ENCODE results near the gene CLIP4. TPM values are rescaled to one million over a fixed set of nuclear protein-coding genes. Genes with fewer than 3 reads are reported as not detected.

CLIP4 gene
- total RNA-seq, 2 experiments from 2014 or later, result not detected

GRCh38 chr2:29202819-29203495 is 87.7 kb downstream of the CLIP4 start:
- Histone ChIP-seq H2AFZ (ENCODE audit: low read length) (no peak overlapping the region), H3K4me1 (ENCODE audit: insufficient read depth, low read length, poor library complexity, severe bottlenecking) (no peaks in the 10 kb centered on the region), H3K9me3 (ENCODE audit: low read length) (no peaks in the 10 kb centered on the region), H4K20me1 (ENCODE audit: insufficient read depth, low read length) (no peaks in the 10 kb centered on the region), H3K4me3 (ENCODE audit: low read depth, low read length, poor library complexity, severe bottlenecking) (no peak overlapping the region), H3K4me2 (ENCODE audit: low read length) (no peak overlapping the region), H3K36me3 (ENCODE audit: insufficient read depth, low read length) (no peaks in the 10 kb centered on the region), H3K27ac (ENCODE audit: low read depth, low read length, poor library complexity, severe bottlenecking) (no peak overlapping the region), H3K9me2 (ENCODE audit: insufficient read depth, low read length) (no peaks in the 10 kb centered on the region), H3K79me2 (ENCODE audit: insufficient read depth, low read depth, low read length) (no peaks in the 10 kb centered on the region)
- CTCF ChIA-PET (ENCODE audit: unreplicated experiment), result no interaction called here
- DNase-seq (ENCODE audit: low spot score), result no peak
- POLR2A ChIA-PET, result no interaction called here
- TF ChIP-seq CTCF (conservative IDR thresholded peaks at IDR 0.05; ENCODE audit: low read length) (no peak), EZH2phosphoT487 (IDR thresholded peaks at IDR 0.05; ENCODE audit: borderline replicate concordance, low read depth, low read length) (no peak)
- intact Hi-C loops (cut with micrococcal nuclease; ENCODE audit: unreplicated experiment), result no loop called here
- BruUV-seq (replicated peaks), result no TSS peak

DNA sequence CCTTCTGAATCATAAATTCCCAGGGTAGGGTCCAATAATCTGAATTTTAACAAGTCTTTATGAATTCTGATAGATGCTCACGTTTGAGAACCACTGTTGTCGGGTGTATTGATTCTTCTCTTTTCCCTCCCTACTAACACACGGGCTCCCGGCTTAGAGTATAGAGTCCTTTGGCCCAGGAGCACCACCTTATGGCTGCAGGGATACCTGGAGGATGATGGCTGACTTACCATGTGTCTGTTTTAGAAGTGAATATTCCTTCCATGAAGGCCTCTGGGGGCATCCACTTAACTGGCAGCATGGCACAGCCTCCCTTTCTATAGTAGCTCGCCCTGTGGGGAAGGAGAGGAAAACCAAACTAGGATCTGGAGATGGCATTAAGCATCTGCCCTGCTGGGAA is 91.7 kb downstream of the CLIP4 start:
- POLR2A ChIA-PET, result no interaction called here
- intact Hi-C loops (cut with micrococcal nuclease; ENCODE audit: unreplicated experiment), result no loop called here

More for the DNA sequence above, 91.7 kb downstream of the CLIP4 start:
- H3K9me2 ChIP-seq (ENCODE audit: insufficient read depth, low read length), result no peaks in the 10 kb centered on the region
- no peak overlapping the region for H3K27ac ChIP-seq (ENCODE audit: low read depth, low read length, poor library complexity, severe bottlenecking)
- no peak overlapping the region for H2AFZ ChIP-seq (ENCODE audit: low read length)
- CTCF ChIA-PET (ENCODE audit: unreplicated experiment), result no interaction called here
- H3K36me3 ChIP-seq (ENCODE audit: insufficient read depth, low read length), result no peaks in the 10 kb centered on the region
- H3K79me2 ChIP-seq (ENCODE audit: insufficient read depth, low read depth, low read length), result no peaks in the 10 kb centered on the region
- no peak for DNase-seq (ENCODE audit: low spot score)
- H3K4me1 ChIP-seq (ENCODE audit: insufficient read depth, low read length, poor library complexity, severe bottlenecking), result no peaks in the 10 kb centered on the region
- BruUV-seq (replicated peaks), result no TSS peak
- no peak overlapping the region for H3K4me2 ChIP-seq (ENCODE audit: low read length)
- TF ChIP-seq EZH2phosphoT487 (IDR thresholded peaks at IDR 0.05; ENCODE audit: borderline replicate concordance, low read depth, low read length) (no peak), CTCF (conservative IDR thresholded peaks at IDR 0.05; ENCODE audit: low read length) (no peak)
- no peak overlapping the region for H3K4me3 ChIP-seq (ENCODE audit: low read depth, low read length, poor library complexity, severe bottlenecking)
- no peaks in the 10 kb centered on the region for H4K20me1 ChIP-seq (ENCODE audit: insufficient read depth, low read length)
- H3K9me3 ChIP-seq (ENCODE audit: low read length), result no peaks in the 10 kb centered on the region

Data from OCI-LY7 (cell line).